ENCODE data around the gene MCCC2. TPM values are rescaled to one million over a fixed set of nuclear protein-coding genes. Genes with fewer than 3 reads are reported as not detected.
"Not testable (repeated sequence)": the region's sequence is repeated elsewhere in the genome, so short reads cannot be mapped to it uniquely, and the experiment has no call there.

Gene MCCC2
- total RNA-seq, 2 experiments from 2014 or later = 49.3 to 51.6 TPM

GRCh38 chr5:71609916-71610315 is 22.8 kb downstream of the MCCC2 start:
- intact Hi-C loops (cut with micrococcal nuclease); H3K4me1 Mint-ChIP-seq (ENCODE audit: low read depth); CTCF ChIA-PET; DNase-seq; H3K4me3 Mint-ChIP-seq; H3K27ac Mint-ChIP-seq; H3K9me3 Mint-ChIP-seq; H3K27me3 Mint-ChIP-seq (ENCODE audit: low read depth): not testable (repeated sequence)
- peaks cover 23% of the 10 kb centered on the region for H3K36me3 Mint-ChIP-seq (ENCODE audit: low read depth)

- intact Hi-C loops (cut with micrococcal nuclease) = no loop called here
- H3K4me1 Mint-ChIP-seq (ENCODE audit: low read depth) = no peaks in the 10 kb centered on the region
- H3K9me3 Mint-ChIP-seq = no peaks in the 10 kb centered on the region
- H3K27me3 Mint-ChIP-seq (ENCODE audit: low read depth) = no peaks in the 10 kb centered on the region
- CTCF ChIA-PET = no interaction called here
- DNase-seq = no peak
- no peak overlapping the region for H3K4me3 Mint-ChIP-seq
- no peak overlapping the region for H3K27ac Mint-ChIP-seq
- H3K36me3 Mint-ChIP-seq (ENCODE audit: low read depth) = peaks cover 38% of the 10 kb centered on the region
These were observed 28.7 kb downstream of the MCCC2 start for GRCh38 chr5:71615809-71616208.

DNA sequence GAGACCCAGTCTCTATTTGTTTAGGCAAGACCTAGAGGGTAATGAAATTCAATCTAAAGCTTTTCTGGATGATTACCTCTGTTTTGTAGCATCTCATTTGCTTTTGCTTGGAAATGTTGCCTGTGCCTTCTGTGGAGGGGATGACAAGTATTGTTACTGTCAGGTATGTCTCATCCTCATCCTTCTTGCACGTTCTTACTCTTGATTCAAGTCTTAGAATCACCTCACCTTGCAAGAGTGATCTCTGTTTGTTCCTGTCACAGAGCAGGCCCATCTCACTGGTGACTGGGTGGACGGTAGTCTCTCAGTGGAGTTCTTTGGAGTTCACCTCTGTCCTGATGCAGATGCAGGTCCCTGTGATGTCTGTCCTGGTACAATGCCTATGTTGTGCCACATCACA is 33.5 kb downstream of the MCCC2 start:
- Mint-ChIP-seq H3K27ac (no peak overlapping the region), H3K4me3 (no peak overlapping the region), H3K9me3 (no peaks in the 10 kb centered on the region), H3K36me3 (ENCODE audit: low read depth) (peaks cover 59% of the 10 kb centered on the region), H3K4me1 (ENCODE audit: low read depth) (peaks cover 3% of the 10 kb centered on the region), H3K27me3 (ENCODE audit: low read depth) (no peaks in the 10 kb centered on the region)
- CTCF ChIA-PET = no interaction called here
- intact Hi-C loops (cut with micrococcal nuclease) = no loop called here
- no peak for DNase-seq

GRCh38 chr5:71621268-71621667 is 34.1 kb downstream of the MCCC2 start:
- H3K4me3 Mint-ChIP-seq = no peak overlapping the region
- H3K36me3 Mint-ChIP-seq (ENCODE audit: low read depth) = peaks cover 59% of the 10 kb centered on the region
- intact Hi-C loops (cut with micrococcal nuclease) = no loop called here
- H3K4me1 Mint-ChIP-seq (ENCODE audit: low read depth) = peaks cover 3% of the 10 kb centered on the region
- no peaks in the 10 kb centered on the region for H3K9me3 Mint-ChIP-seq
- CTCF ChIA-PET = no interaction called here
- no peaks in the 10 kb centered on the region for H3K27me3 Mint-ChIP-seq (ENCODE audit: low read depth)
- H3K27ac Mint-ChIP-seq = no peak overlapping the region
- no peak for DNase-seq

GRCh38 chr5:71621741-71622140 is 34.6 kb downstream of the MCCC2 start:
- intact Hi-C loops (cut with micrococcal nuclease) = no loop called here
- Mint-ChIP-seq H3K27ac (no peak overlapping the region), H3K36me3 (ENCODE audit: low read depth) (peaks cover 59% of the 10 kb centered on the region), H3K27me3 (ENCODE audit: low read depth) (no peaks in the 10 kb centered on the region), H3K4me3 (no peak overlapping the region), H3K9me3 (no peaks in the 10 kb centered on the region), H3K4me1 (ENCODE audit: low read depth) (peaks cover 3% of the 10 kb centered on the region)
- no peak for DNase-seq
- CTCF ChIA-PET = no interaction called here

GRCh38 chr5:71623221-71623794 is 36.2 kb downstream of the MCCC2 start:
- no peak overlapping the region for H3K4me3 Mint-ChIP-seq
- CTCF ChIA-PET = no interaction called here
- DNase-seq = no peak
- H3K27me3 Mint-ChIP-seq (ENCODE audit: low read depth) = no peaks in the 10 kb centered on the region
- no peaks in the 10 kb centered on the region for H3K9me3 Mint-ChIP-seq
- H3K27ac Mint-ChIP-seq = no peak overlapping the region
- H3K4me1 Mint-ChIP-seq (ENCODE audit: low read depth) = peaks cover 5% of the 10 kb centered on the region
- intact Hi-C loops (cut with micrococcal nuclease) = no loop called here
- peaks cover 58% of the 10 kb centered on the region for H3K36me3 Mint-ChIP-seq (ENCODE audit: low read depth)

- Mint-ChIP-seq H3K27me3 (ENCODE audit: low read depth) (no peaks in the 10 kb centered on the region), H3K9me3 (no peaks in the 10 kb centered on the region), H3K4me1 (ENCODE audit: low read depth) (peaks cover 8% of the 10 kb centered on the region), H3K36me3 (ENCODE audit: low read depth) (peaks cover 34% of the 10 kb centered on the region), H3K4me3 (no peak overlapping the region), H3K27ac (no peak overlapping the region)
- intact Hi-C loops (cut with micrococcal nuclease) = no loop called here
- CTCF ChIA-PET = interaction anchor here (0.5 kb wide), 1 partner anchor 69 kb away, joined by 3 read pairs; no protein-coding TSS in a partner anchor
- no peak for DNase-seq
These were observed 42.8 kb downstream of the MCCC2 start for GRCh38 chr5:71629950-71630349.

GRCh38 chr5:71631070-71631469 is 43.9 kb downstream of the MCCC2 start:
- no peak for DNase-seq
- peaks cover 34% of the 10 kb centered on the region for H3K36me3 Mint-ChIP-seq (ENCODE audit: low read depth)
- no peak overlapping the region for H3K4me3 Mint-ChIP-seq
- CTCF ChIA-PET = no interaction called here
- no peak overlapping the region for H3K27ac Mint-ChIP-seq
- H3K4me1 Mint-ChIP-seq (ENCODE audit: low read depth) = peaks cover 8% of the 10 kb centered on the region
- no peaks in the 10 kb centered on the region for H3K27me3 Mint-ChIP-seq (ENCODE audit: low read depth)
- H3K9me3 Mint-ChIP-seq = no peaks in the 10 kb centered on the region
- intact Hi-C loops (cut with micrococcal nuclease) = no loop called here

DNA sequence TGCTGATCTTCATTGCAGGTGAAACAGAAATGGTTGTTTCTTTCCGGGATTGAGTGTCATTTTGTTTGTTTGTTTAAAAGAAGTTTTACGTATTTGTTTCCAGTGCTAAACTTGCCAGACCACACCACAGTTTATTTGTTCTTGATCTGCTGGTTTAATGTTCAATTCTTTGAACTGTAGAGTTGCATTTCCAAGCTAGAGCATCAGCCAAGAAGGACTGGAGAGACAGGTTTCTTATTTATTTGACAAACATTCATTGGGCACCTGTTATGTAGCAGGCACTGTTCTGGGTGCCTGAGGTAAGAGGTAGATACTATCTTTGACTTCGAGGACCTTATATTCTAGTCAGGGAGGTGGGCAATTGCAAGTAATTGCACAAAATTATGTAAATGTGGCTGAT is 45.0 kb downstream of the MCCC2 start:
- peaks cover 28% of the 10 kb centered on the region for H3K36me3 Mint-ChIP-seq (ENCODE audit: low read depth)
- intact Hi-C loops (cut with micrococcal nuclease) = no loop called here
- H3K27me3 Mint-ChIP-seq (ENCODE audit: low read depth) = no peaks in the 10 kb centered on the region
- H3K4me3 Mint-ChIP-seq = no peak overlapping the region
- CTCF ChIA-PET = no interaction called here
- H3K27ac Mint-ChIP-seq = no peak overlapping the region
- peaks cover 8% of the 10 kb centered on the region for H3K4me1 Mint-ChIP-seq (ENCODE audit: low read depth)
- DNase-seq = no peak
- no peaks in the 10 kb centered on the region for H3K9me3 Mint-ChIP-seq

DNA sequence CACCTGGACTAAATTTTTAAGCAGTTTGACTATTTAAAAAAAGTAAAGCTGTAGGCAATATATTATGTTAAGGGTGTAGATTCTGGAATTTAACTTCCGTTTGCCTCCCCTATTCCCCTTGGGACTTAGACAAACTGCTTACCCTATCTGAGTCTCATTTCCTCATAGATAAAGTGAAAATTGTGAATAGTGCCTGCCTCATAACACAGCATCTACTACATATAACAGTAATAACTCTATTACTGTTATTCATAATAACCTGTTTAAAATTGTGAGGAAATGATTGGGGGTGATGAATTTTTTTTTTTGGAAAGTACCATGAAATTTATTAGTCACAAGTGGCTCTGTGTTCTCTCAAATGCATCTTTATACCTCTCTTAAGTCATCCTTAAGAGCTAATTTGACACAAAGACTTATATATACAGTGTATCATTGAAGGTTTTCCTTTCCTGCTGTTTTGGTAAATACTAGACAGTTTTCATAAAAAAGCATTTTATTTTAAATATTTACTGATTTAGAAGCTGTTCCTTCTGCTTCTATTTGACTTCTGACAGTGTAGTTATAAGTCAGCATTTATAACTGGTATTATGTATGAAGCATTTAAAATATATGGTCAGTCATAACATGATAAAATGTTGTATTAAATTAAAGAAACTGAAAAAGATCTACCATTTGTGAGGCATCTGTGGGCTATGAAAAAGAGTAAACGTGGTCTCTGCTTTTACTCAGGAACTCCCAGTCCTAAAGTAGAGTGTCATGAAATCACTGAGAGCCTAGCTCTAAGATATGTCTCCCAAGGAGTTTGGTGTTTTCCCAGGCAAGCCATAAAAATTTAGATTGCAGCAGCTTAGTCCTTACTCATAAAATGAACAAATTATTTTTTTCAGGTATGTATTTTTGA is 46.4 kb downstream of the MCCC2 start:
- H3K9me3 Mint-ChIP-seq = no peaks in the 10 kb centered on the region
- H3K27ac Mint-ChIP-seq = no peak overlapping the region
- H3K27me3 Mint-ChIP-seq (ENCODE audit: low read depth) = no peaks in the 10 kb centered on the region
- no peak overlapping the region for H3K4me3 Mint-ChIP-seq
- H3K4me1 Mint-ChIP-seq (ENCODE audit: low read depth) = peaks cover 5% of the 10 kb centered on the region
- H3K36me3 Mint-ChIP-seq (ENCODE audit: low read depth) = peaks cover 28% of the 10 kb centered on the region
- intact Hi-C loops (cut with micrococcal nuclease) = loop anchor here (1.0 kb wide), 1 partner anchor 32 kb away; no protein-coding TSS in a partner anchor
- CTCF ChIA-PET = no interaction called here
- DNase-seq = no peak

GRCh38 chr5:71637133-71637532 is 50.0 kb downstream of the MCCC2 start:
- intact Hi-C loops (cut with micrococcal nuclease) = no loop called here
- H3K4me1 Mint-ChIP-seq (ENCODE audit: low read depth) = peaks cover 5% of the 10 kb centered on the region
- no peaks in the 10 kb centered on the region for H3K9me3 Mint-ChIP-seq
- H3K4me3 Mint-ChIP-seq = no peak overlapping the region
- H3K27ac Mint-ChIP-seq = no peak overlapping the region
- DNase-seq = no peak
- H3K27me3 Mint-ChIP-seq (ENCODE audit: low read depth) = no peaks in the 10 kb centered on the region
- peaks cover 29% of the 10 kb centered on the region for H3K36me3 Mint-ChIP-seq (ENCODE audit: low read depth)
- CTCF ChIA-PET = no interaction called here

DNA sequence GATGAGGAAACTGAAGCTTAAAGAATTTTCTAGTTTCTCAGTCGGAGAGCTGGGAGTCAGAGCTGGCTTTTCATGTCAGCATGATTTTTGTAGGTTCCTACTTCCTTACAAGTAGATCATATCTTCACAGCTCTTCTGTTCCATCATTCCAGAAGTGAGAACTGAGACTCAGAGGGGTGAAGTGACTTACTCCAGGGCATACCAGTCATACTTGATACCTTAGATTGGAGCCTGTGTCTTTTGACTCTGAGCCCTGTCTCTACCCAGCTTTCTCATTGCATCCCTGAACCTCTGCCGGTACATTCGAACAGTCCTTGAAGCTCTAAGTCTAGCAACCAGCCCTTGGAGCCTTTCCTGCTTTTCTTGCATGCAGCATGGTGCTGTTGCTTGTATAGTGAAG is 53.3 kb downstream of the MCCC2 start:
- Mint-ChIP-seq H3K4me3 (no peak overlapping the region), H3K36me3 (ENCODE audit: low read depth) (peaks cover 29% of the 10 kb centered on the region), H3K4me1 (ENCODE audit: low read depth) (no peaks in the 10 kb centered on the region), H3K27ac (no peak overlapping the region), H3K27me3 (ENCODE audit: low read depth) (no peaks in the 10 kb centered on the region), H3K9me3 (no peaks in the 10 kb centered on the region)
- intact Hi-C loops (cut with micrococcal nuclease) = no loop called here
- CTCF ChIA-PET = no interaction called here
- DNase-seq = no peak

GRCh38 chr5:71645030-71645429 is 57.9 kb downstream of the MCCC2 start:
- no peak for DNase-seq
- Mint-ChIP-seq H3K4me3 (no peak overlapping the region), H3K36me3 (ENCODE audit: low read depth) (peaks cover 40% of the 10 kb centered on the region), H3K27ac (no peak overlapping the region), H3K4me1 (ENCODE audit: low read depth) (no peaks in the 10 kb centered on the region), H3K27me3 (ENCODE audit: low read depth) (no peaks in the 10 kb centered on the region), H3K9me3 (no peaks in the 10 kb centered on the region)
- intact Hi-C loops (cut with micrococcal nuclease) = no loop called here
- CTCF ChIA-PET = no interaction called here

Data from activated naive CD4-positive, alpha-beta T cell treated with anti-CD3 and anti-CD28 coated beads for 36 hours (primary cell).